Measurements from ENCODE around the gene FBXL13. TPM values are rescaled to one million over a fixed set of nuclear protein-coding genes. Genes with fewer than 3 reads are reported as not detected.

Gene FBXL13
- total RNA-seq, 2 donors from 2014 or later = 0.95 to 2.5 TPM

DNA sequence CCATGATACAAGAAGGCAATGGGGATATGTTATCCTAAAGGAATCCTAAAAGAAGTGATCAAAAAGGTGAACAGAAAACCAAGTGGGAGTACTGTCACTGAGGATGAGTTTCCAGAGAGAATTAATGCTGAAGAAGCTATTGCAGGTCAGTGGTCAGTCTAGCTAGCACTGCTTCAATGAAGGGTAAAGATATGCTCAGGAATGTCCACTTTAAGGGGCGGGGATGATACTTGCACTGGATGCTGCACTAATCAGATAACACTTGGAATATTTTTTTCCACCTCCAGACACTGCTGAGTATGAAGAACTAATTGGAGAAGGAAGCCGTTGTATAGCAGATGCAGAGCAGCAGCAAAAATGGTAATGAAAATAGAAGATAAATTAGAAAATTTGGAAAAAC, 86.5 kb downstream of the FBXL13 start:
- Histone ChIP-seq H3K36me3 (no peaks in the 10 kb centered on the region), H3K4me3 (no peak overlapping the region), H3K27me3 (replicated peaks; ENCODE audit: insufficient read depth) (no peaks in the 10 kb centered on the region), H3K9me3 (no peaks in the 10 kb centered on the region), H3K27ac (no peak overlapping the region), H3K4me1 (ENCODE audit: control insufficient read depth in 1 of 2, low read depth in 2 of 2) (peaks cover 39 to 84% of the 10 kb centered on the region in 2 donors)
- DNase-seq (ENCODE audit: low spot score) (no peak), ATAC-seq (ENCODE audit: insufficient number of reproducible peaks, low FRiP score, low read depth) (no peak)
- TF ChIP-seq, protein P1, sequence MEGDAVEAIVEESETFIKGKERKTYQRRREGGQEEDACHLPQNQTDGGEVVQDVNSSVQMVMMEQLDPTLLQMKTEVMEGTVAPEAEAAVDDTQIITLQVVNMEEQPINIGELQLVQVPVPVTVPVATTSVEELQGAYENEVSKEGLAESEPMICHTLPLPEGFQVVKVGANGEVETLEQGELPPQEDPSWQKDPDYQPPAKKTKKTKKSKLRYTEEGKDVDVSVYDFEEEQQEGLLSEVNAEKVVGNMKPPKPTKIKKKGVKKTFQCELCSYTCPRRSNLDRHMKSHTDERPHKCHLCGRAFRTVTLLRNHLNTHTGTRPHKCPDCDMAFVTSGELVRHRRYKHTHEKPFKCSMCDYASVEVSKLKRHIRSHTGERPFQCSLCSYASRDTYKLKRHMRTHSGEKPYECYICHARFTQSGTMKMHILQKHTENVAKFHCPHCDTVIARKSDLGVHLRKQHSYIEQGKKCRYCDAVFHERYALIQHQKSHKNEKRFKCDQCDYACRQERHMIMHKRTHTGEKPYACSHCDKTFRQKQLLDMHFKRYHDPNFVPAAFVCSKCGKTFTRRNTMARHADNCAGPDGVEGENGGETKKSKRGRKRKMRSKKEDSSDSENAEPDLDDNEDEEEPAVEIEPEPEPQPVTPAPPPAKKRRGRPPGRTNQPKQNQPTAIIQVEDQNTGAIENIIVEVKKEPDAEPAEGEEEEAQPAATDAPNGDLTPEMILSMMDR (IDR thresholded peaks at IDR 0.05) = no peak

DNA sequence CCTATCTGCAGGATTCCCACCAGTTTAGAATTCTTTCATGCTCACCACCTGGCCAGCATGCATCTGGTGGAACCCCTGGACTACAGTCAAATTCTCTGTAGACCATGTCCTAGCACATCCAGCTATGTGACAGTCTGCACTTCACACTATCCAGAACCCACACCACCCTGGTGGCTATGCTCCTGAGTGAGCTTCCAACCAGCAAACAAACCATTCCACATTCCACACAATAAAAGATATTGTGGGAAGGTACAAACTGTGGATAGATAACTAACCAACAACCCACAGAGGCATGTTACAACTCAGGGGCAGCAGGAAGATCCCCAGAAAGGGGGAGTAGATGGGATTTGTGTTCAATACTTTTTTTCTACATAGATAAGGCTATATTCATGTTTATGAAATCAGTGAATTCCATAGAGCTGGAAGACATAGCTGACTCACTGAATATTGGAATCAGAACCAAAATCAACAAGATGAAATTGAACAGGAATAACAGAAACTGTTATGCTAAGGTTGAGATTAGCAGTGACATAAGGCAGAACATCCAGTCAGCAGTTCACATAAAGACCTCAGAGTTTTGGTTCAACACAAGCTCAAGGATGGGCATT, 89.3 kb downstream of the FBXL13 start:
- DNase-seq (ENCODE audit: low spot score) (no peak), ATAC-seq (ENCODE audit: insufficient number of reproducible peaks, low FRiP score, low read depth) (no peak)
- H3K4me3 ChIP-seq = no peak overlapping the region
- no peaks in the 10 kb centered on the region for H3K9me3 ChIP-seq
- no peaks in the 10 kb centered on the region for H3K27me3 ChIP-seq (replicated peaks; ENCODE audit: insufficient read depth)
- TF ChIP-seq, protein P1 (IDR thresholded peaks at IDR 0.05) = no peak
- peak overlapping the region; percentile 52 to 69 for H3K27ac ChIP-seq
- no peaks in the 10 kb centered on the region for H3K36me3 ChIP-seq
- H3K4me1 ChIP-seq (ENCODE audit: control insufficient read depth in 1 of 2, low read depth in 2 of 2) = peaks cover 16 to 63% of the 10 kb centered on the region in 2 donors

DNA sequence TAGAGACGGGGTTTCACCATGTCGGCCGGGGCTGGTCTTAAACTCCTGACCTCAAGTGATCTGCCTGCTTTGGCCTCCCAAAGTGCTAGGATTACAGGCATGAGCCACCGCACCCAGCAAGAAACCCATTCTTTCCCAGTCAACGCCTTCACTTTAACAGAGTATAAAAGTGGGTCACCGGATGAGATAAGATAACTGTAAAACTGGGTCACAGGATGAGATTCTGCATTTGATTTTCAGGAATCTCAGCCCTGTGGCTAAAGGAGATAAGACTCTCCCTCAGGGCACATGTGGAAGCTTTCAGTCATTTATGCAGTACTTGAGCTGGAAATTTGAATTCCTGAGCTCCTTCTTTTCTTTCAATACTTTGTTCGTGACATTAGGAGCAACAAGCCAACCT, 91.0 kb downstream of the FBXL13 start:
- ATAC-seq (ENCODE audit: insufficient number of reproducible peaks, low FRiP score, low read depth) (no peak), DNase-seq (ENCODE audit: low spot score) (no peak)
- Histone ChIP-seq H3K36me3 (no peaks in the 10 kb centered on the region), H3K9me3 (no peaks in the 10 kb centered on the region), H3K4me1 (ENCODE audit: control insufficient read depth in 1 of 2, low read depth in 2 of 2) (peaks cover 5 to 46% of the 10 kb centered on the region in 2 donors), H3K4me3 (no peak overlapping the region), H3K27ac (peak overlapping the region in 1 of 2 donors; percentile 3), H3K27me3 (replicated peaks; ENCODE audit: insufficient read depth) (no peaks in the 10 kb centered on the region)
- TF ChIP-seq, protein P1 (IDR thresholded peaks at IDR 0.05) = no peak

DNA sequence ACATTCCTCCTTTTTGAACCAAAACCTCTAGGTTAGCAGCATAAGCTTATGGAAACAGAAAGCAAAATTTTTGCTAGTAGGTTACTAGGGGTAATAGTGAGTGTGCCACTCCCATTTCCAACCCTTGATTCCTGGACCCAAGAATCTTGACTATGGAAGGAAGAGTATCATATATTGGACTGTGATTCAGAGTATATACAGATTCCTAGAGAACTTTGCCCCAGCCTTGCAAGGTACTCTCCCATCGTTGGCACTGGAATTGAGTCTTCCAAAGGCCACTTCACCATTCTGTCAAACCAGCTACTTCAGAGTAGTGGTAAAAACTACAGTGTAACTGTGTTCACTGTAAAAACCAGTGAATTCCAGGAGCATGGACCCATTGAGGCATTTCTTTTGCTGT, 92.4 kb downstream of the FBXL13 start:
- Histone ChIP-seq H3K36me3 (no peaks in the 10 kb centered on the region), H3K27me3 (replicated peaks; ENCODE audit: insufficient read depth) (no peaks in the 10 kb centered on the region), H3K9me3 (no peaks in the 10 kb centered on the region), H3K4me3 (no peak overlapping the region), H3K27ac (no peak overlapping the region), H3K4me1 (ENCODE audit: control insufficient read depth in 1 of 2, low read depth in 2 of 2) (peaks cover 7 to 50% of the 10 kb centered on the region in 2 donors)
- TF ChIP-seq, protein P1 (IDR thresholded peaks at IDR 0.05) = no peak
- ATAC-seq (ENCODE audit: insufficient number of reproducible peaks, low FRiP score, low read depth) (no peak), DNase-seq (ENCODE audit: low spot score) (no peak)

DNA sequence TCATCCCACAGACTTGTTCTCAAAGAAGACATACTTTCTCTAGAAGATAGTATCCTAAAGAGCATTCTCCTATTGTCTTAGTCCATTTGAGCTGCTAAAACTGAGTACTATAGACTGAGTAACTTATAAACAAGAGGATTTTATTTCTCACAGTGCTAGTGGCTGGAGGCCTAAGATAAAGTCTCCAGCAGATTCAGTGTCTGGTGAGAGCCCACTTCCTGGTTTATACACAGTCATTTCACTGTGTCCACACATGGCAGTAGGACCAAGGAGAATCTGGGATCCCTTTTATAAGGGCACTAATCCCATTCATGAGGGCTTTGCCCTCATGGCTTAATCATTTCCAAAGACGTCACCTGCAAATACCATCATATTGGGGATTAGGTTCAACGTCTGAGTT, 93.1 kb downstream of the FBXL13 start:
- TF ChIP-seq, protein P1 (IDR thresholded peaks at IDR 0.05) = no peak
- Histone ChIP-seq H3K9me3 (no peaks in the 10 kb centered on the region), H3K4me1 (ENCODE audit: control insufficient read depth in 1 of 2, low read depth in 2 of 2) (peaks cover 7 to 48% of the 10 kb centered on the region in 2 donors), H3K27me3 (replicated peaks; ENCODE audit: insufficient read depth) (no peaks in the 10 kb centered on the region), H3K27ac (no peak overlapping the region), H3K4me3 (no peak overlapping the region), H3K36me3 (no peaks in the 10 kb centered on the region)
- DNase-seq (ENCODE audit: low spot score) (no peak), ATAC-seq (ENCODE audit: insufficient number of reproducible peaks, low FRiP score, low read depth) (no peak)

Data from thoracic aorta (tissue), 2 donors.